ENCODE results near the gene NRP2.

NRP2 gene

GRCh38 chr2:205781244-205781931, 99.1 kb downstream of the NRP2 start:
- no peak for DNase-seq

GRCh38 chr2:205782941-205783340, 100.6 kb downstream of the NRP2 start:
- DNase-seq, result no peak

GRCh38 chr2:205783872-205784499, 101.7 kb downstream of the NRP2 start:
- DNase-seq, result no peak

- DNase-seq, result no peak
These were observed 103.4 kb downstream of the NRP2 start for GRCh38 chr2:205785507-205786260.

- no peak for DNase-seq
These were observed 104.7 kb downstream of the NRP2 start for GRCh38 chr2:205786976-205787375.

GRCh38 chr2:205787761-205788160, 105.5 kb downstream of the NRP2 start:
- no peak for DNase-seq

- no peak for DNase-seq
These were observed 107.6 kb downstream of the NRP2 start for GRCh38 chr2:205789906-205790305.

GRCh38 chr2:205792908-205793307, 110.6 kb downstream of the NRP2 start:
- DNase-seq, result no peak

- no peak for DNase-seq
These were observed 114.6 kb downstream of the NRP2 start for GRCh38 chr2:205796805-205797313.

- no peak for DNase-seq
These were observed 115.6 kb downstream of the NRP2 start for GRCh38 chr2:205797866-205798265.

GRCh38 chr2:205800224-205800623, 117.9 kb downstream of the NRP2 start:
- DNase-seq, result no peak

GRCh38 chr2:205800773-205801172, 118.5 kb downstream of the NRP2 start:
- no peak for DNase-seq

GRCh38 chr2:205802065-205802464, 119.8 kb downstream of the NRP2 start:
- no peak for DNase-seq

- no peak for DNase-seq
These were observed 120.6 kb downstream of the NRP2 start for GRCh38 chr2:205802941-205803340.

- no peak for DNase-seq
These were observed 121.2 kb downstream of the NRP2 start for GRCh38 chr2:205803500-205803899.

- DNase-seq, result no peak
These were observed 122.8 kb downstream of the NRP2 start for GRCh38 chr2:205805136-205805535.

- DNase-seq, result no peak
These were observed 124.0 kb downstream of the NRP2 start for GRCh38 chr2:205806143-205806905.

- no peak for DNase-seq
These were observed 124.9 kb downstream of the NRP2 start for GRCh38 chr2:205807229-205807628.

GRCh38 chr2:205807758-205808157, 125.5 kb downstream of the NRP2 start:
- DNase-seq, result no peak

GRCh38 chr2:205808486-205809121, 126.3 kb downstream of the NRP2 start:
- no peak for DNase-seq

GRCh38 chr2:205811387-205811786, 129.1 kb downstream of the NRP2 start:
- no peak for DNase-seq

GRCh38 chr2:205814039-205814364, 131.7 kb downstream of the NRP2 start:
- DNase-seq, result no peak

- no peak for DNase-seq
These were observed 133.4 kb downstream of the NRP2 start for GRCh38 chr2:205815673-205816072.

Measured in NCI-H187 (cell line).